HG03139 (cell line): ENCODE measurements around the gene SPON1.
"Not testable (repeated sequence)": the region's sequence is repeated elsewhere in the genome, so short reads cannot be mapped to it uniquely, and the experiment has no call there.

Experiments used
- ATAC-seq: cut with Tn5 transposase; IDR thresholded peaks from one replicate; pipeline ENCODE4 v1.9.1; 2021; ENCODE audit not compliant: unreplicated experiment

Gene SPON1

GRCh38 chr11:14114269-14114668 is 151.7 kb downstream of the SPON1 start:
- ATAC-seq = no peak

- no peak for ATAC-seq
Measured at GRCh38 chr11:14114786-14115185, 152.3 kb downstream of the SPON1 start.

- ATAC-seq = no peak
Measured at GRCh38 chr11:14117632-14118031, 155.1 kb downstream of the SPON1 start.

- ATAC-seq = no peak
Measured at GRCh38 chr11:14118072-14118471, 155.5 kb downstream of the SPON1 start.

- ATAC-seq = no peak
Measured at GRCh38 chr11:14119357-14119756, 156.8 kb downstream of the SPON1 start.

GRCh38 chr11:14124350-14124749 is 161.8 kb downstream of the SPON1 start:
- ATAC-seq = no peak

- ATAC-seq = no peak
Measured at GRCh38 chr11:14124886-14125285, 162.4 kb downstream of the SPON1 start.

- ATAC-seq = no peak
Measured at GRCh38 chr11:14125529-14125928, 163.0 kb downstream of the SPON1 start.

- ATAC-seq = no peak
Measured at GRCh38 chr11:14127679-14128078, 165.2 kb downstream of the SPON1 start.

GRCh38 chr11:14132312-14132711 is 169.8 kb downstream of the SPON1 start:
- no peak for ATAC-seq

GRCh38 chr11:14133381-14133780 is 170.9 kb downstream of the SPON1 start:
- ATAC-seq = no peak

GRCh38 chr11:14136561-14136960 is 174.0 kb downstream of the SPON1 start:
- ATAC-seq = no peak

GRCh38 chr11:14137284-14137683 is 174.8 kb downstream of the SPON1 start:
- no peak for ATAC-seq

GRCh38 chr11:14140991-14141390 is 178.5 kb downstream of the SPON1 start:
- ATAC-seq = no peak

- ATAC-seq = no peak
Measured at GRCh38 chr11:14141676-14142075, 179.2 kb downstream of the SPON1 start.

GRCh38 chr11:14144934-14145333 is 182.4 kb downstream of the SPON1 start:
- ATAC-seq = no peak

- no peak for ATAC-seq
Measured at GRCh38 chr11:14148653-14149273, 186.2 kb downstream of the SPON1 start.

GRCh38 chr11:14149683-14150082 is 187.2 kb downstream of the SPON1 start:
- ATAC-seq = no peak

- ATAC-seq = no peak
Measured at GRCh38 chr11:14150878-14151277, 188.4 kb downstream of the SPON1 start.

- not testable (repeated sequence) for ATAC-seq
Measured at GRCh38 chr11:14154103-14154502, 191.6 kb downstream of the SPON1 start.

GRCh38 chr11:14158393-14158792 is 195.9 kb downstream of the SPON1 start:
- ATAC-seq = no peak

GRCh38 chr11:14163576-14163975 is 201.1 kb downstream of the SPON1 start:
- ATAC-seq = no peak

- not testable (repeated sequence) for ATAC-seq
Measured at GRCh38 chr11:14173679-14174078, 211.2 kb downstream of the SPON1 start.
